GM12878 (cell line): ENCODE results near the gene SLA2. TPM values are rescaled to one million over a fixed set of nuclear protein-coding genes. Genes with fewer than 3 reads are reported as not detected.

Source experiments
- ATAC-seq: fragments of 200-7000 bp; cut with Tn5 transposase; 3 replicates; pipeline ENCODE4 v1.9.1; 2020; ENCODE audit warnings: mild to moderate bottlenecking, moderate library complexity
- BruUV-seq: library from RNA; stranded (reverse); fragments of 400-500 nt; replicated peaks from 2 replicates; lab custom pipeline; 2021; lab: Mats Ljungman, UMichigan
- CTCF ChIA-PET: fragments of 300-600 bp; sonication (Branson Sonifier 250); formaldehyde crosslinking; extraction: SDS; loops from one replicate; lab custom pipeline; 2021; ENCODE audit warnings: inconsistent platforms; lab: Yijun Ruan, JAX
- POLR2A ChIA-PET: fragments of 350-600 bp; formaldehyde crosslinking; extraction: SDS; loops from one replicate; lab custom pipeline; 2021; ENCODE audit warnings: inconsistent platforms; lab: Charles Lee
- RAD21 ChIA-PET: fragments of 300-600 bp; sonication (Branson Sonifier 250); formaldehyde crosslinking; loops from one replicate; lab custom pipeline; 2023; ENCODE audit warnings: antibody characterized with exemption; ENCODE audit not compliant: unreplicated experiment; lab: Charles Lee
- SMC1A ChIA-PET: fragments of 300-600 bp; sonication (Branson Sonifier 250); formaldehyde crosslinking; loops from one replicate; lab custom pipeline; 2023; ENCODE audit not compliant: unreplicated experiment, uncharacterized antibody; lab: Charles Lee
- DNase-seq: peaks from one replicate; pipeline ENCODE4 v3.0.0-alpha.2; 2011; ENCODE audit warnings: low read depth, low spot score
- FAIRE-seq: peaks from 3 replicates; lab custom pipeline; 2011; peaks lifted over from hg19 to GRCh38; lab: Jason Lieb, UNC
- H2AFZ ChIP-seq: 2 replicates; pipeline ENCODE4 v1.6.0; 2011; ENCODE audit warnings: low read depth, low read length, control low read depth; ENCODE audit not compliant: control insufficient read depth
- H3K27ac ChIP-seq: 2 replicates; pipeline ENCODE4 v1.5.1; 2011; ENCODE audit warnings: control low read depth; ENCODE audit not compliant: control insufficient read depth, insufficient read depth
- H3K27me3 ChIP-seq, 2 experiments: replicated peaks in 1 of 2; 2 replicates each; pipeline versions ENCODE4 v1.6.0 to v1.6.1; 2011; ENCODE audit warnings: low read length in 1 of 2; ENCODE audit not compliant: control insufficient read depth in 2 of 2, insufficient read depth in 2 of 2
- H3K36me3 ChIP-seq, 2 experiments: 2 replicates each; pipeline ENCODE4 v1.5.1; 2011; ENCODE audit warnings: low read length in 1 of 2; ENCODE audit not compliant: control insufficient read depth in 2 of 2, insufficient read depth in 2 of 2
- H3K4me1 ChIP-seq: 2 replicates; pipeline ENCODE4 v1.6.1; 2011; ENCODE audit warnings: mild to moderate bottlenecking, low read length, moderate library complexity, mixed read lengths; ENCODE audit not compliant: control insufficient read depth, insufficient read depth
- H3K4me2 ChIP-seq: 2 replicates; pipeline ENCODE4 v1.6.0; 2011; ENCODE audit warnings: control low read depth; ENCODE audit not compliant: control insufficient read depth, insufficient read depth
- H3K4me3 ChIP-seq: fragments of 200-600 bp; sonication (generic); 2 replicates; pipeline ENCODE4 v1.5.1; 2016
- H3K79me2 ChIP-seq: 2 replicates; pipeline ENCODE4 v1.6.0; 2011; ENCODE audit warnings: low read length; ENCODE audit not compliant: control insufficient read depth, insufficient read depth
- H3K9ac ChIP-seq: 2 replicates; pipeline ENCODE4 v1.8.0; 2011; ENCODE audit warnings: low read length, control low read depth, mixed read lengths; ENCODE audit not compliant: control insufficient read depth, insufficient read depth
- H3K9me3 ChIP-seq: replicated peaks from 3 replicates; pipeline ENCODE4 v1.5.1; 2011; ENCODE audit warnings: mild to moderate bottlenecking, low read length; ENCODE audit not compliant: control insufficient read depth, insufficient read depth
- H4K20me1 ChIP-seq: 2 replicates; pipeline ENCODE4 v1.6.0; 2011; ENCODE audit not compliant: control insufficient read depth, insufficient read depth
- CHD4 ChIP-seq: fragments of 200-600 bp; sonication (generic); IDR thresholded peaks from 2 replicates; pipeline ENCODE4 v1.6.1; 2016; ENCODE audit warnings: mild to moderate bottlenecking
- CTCF ChIP-seq, 3 experiments: IDR thresholded peaks in 2 of 3; conservative IDR thresholded peaks in 1 of 3; 2 replicates each; pipeline ENCODE4 v1.5.1; 2011; ENCODE audit warnings: low read depth in 3 of 3, low read length in 3 of 3, mild to moderate bottlenecking in 3 of 3, control low read depth in 2 of 3, moderate library complexity in 2 of 3, inconsistent platforms in 1 of 3, mixed read lengths in 1 of 3; ENCODE audit not compliant: control insufficient read depth in 2 of 3, insufficient read depth in 1 of 3; ENCODE audit errors: extremely low read depth in 1 of 3
- E4F1 ChIP-seq: fragments of 450-650 bp; IDR thresholded peaks from 2 replicates; pipeline ENCODE4 v1.6.1; 2018; ENCODE audit warnings: borderline replicate concordance, mild to moderate bottlenecking; ENCODE audit not compliant: partially characterized antibody
- GABPA ChIP-seq: IDR thresholded peaks from 2 replicates; pipeline ENCODE4 v1.6.1; 2014; ENCODE audit warnings: antibody characterized with exemption, low read depth, mild to moderate bottlenecking, inconsistent platforms
- JUND ChIP-seq: IDR thresholded peaks from 2 replicates; pipeline ENCODE4 v1.6.1; 2012; ENCODE audit warnings: low read depth, mild to moderate bottlenecking, low read length, improper control_type of control experiment, moderate library complexity
- MLLT1 ChIP-seq: fragments of 450-650 bp; IDR thresholded peaks from 2 replicates; pipeline ENCODE4 v1.6.1; 2016; ENCODE audit warnings: mild to moderate bottlenecking
- RAD21 ChIP-seq: IDR thresholded peaks from 2 replicates; pipeline ENCODE4 v1.6.1; 2011; ENCODE audit warnings: mild to moderate bottlenecking, low read depth, low read length, moderate library complexity; ENCODE audit not compliant: insufficient read depth
- RAD51 ChIP-seq: fragments of 450-650 bp; IDR thresholded peaks from 2 replicates; pipeline ENCODE4 v1.6.1; 2016; ENCODE audit warnings: moderate library complexity, mild to moderate bottlenecking, inconsistent platforms
- RUNX3 ChIP-seq: IDR thresholded peaks from 2 replicates; pipeline ENCODE4 v1.6.1; 2012; ENCODE audit warnings: low read length, inconsistent platforms
- SMARCA5 ChIP-seq: fragments of 450-650 bp; IDR thresholded peaks from 2 replicates; pipeline ENCODE4 v1.6.1; 2017; ENCODE audit warnings: mild to moderate bottlenecking
- TAF1 ChIP-seq: IDR thresholded peaks from 2 replicates; pipeline ENCODE4 v1.6.1; 2011; ENCODE audit warnings: mild to moderate bottlenecking, low read depth, low read length, borderline replicate concordance
- TARDBP ChIP-seq: IDR thresholded peaks from 2 replicates; pipeline ENCODE4 v1.6.1; 2016; ENCODE audit warnings: borderline replicate concordance
- TCF3 ChIP-seq: IDR thresholded peaks from 2 replicates; pipeline ENCODE4 v1.6.1; 2012; ENCODE audit warnings: low read depth, mild to moderate bottlenecking, low read length, borderline replicate concordance; ENCODE audit not compliant: insufficient read depth
- WRNIP1 ChIP-seq: IDR thresholded peaks from 2 replicates; pipeline ENCODE4 v1.6.1; 2011; ENCODE audit warnings: low read depth, low read length, improper control_type of control experiment, borderline replicate concordance
- WGBS: methylation state at CpG from one replicate; pipeline ENCODE4 v1.1.6; 2016; ENCODE audit warnings: low lambda C conversion rate; ENCODE audit not compliant: insufficient replicate concordance, insufficient coverage; ENCODE audit errors: missing lambda C conversion rate; 5-methylcytosine and 5-hydroxymethylcytosine counted together
- in situ Hi-C: fragments of 300-500 bp; cut with MboI; formaldehyde crosslinking; loops from 9 replicates; pipeline ENCODE4 v1.14.3; 2018; ENCODE audit warnings: mixed read lengths
- intact Hi-C: fragments of 100-400 bp; cut with micrococcal nuclease; formaldehyde crosslinking; loops from one replicate; pipeline ENCODE4 v1.14.2; 2022; ENCODE audit not compliant: unreplicated experiment
- polyA plus RNA-seq, 11 experiments: library from polyadenylated mRNA; depleted of rRNA in 4 of 11; unstranded in 6 of 11; stranded (reverse) in 5 of 11; fragments of >200 nt; fragmentation: Nextera tagmentation in 4 of 11; fragmentation: Illumina TruSeq in 1 of 11; extraction: Ambion mirVana in 4 of 11; extraction: Trizol in 1 of 11; gene quantifications; 1 replicate in 1 of 11; 2 replicates in 10 of 11; pipeline versions ENCODE4 v1.2.1 to v1.2.3, GENCODE V29; 2011 to 2016; ENCODE audit warnings: inconsistent platforms in 2 of 11, missing spikeins in 2 of 11, low read depth in 1 of 11
- total RNA-seq, 4 experiments: library from RNA; depleted of rRNA in 3 of 4; stranded (reverse); fragments of >200 nt in 3 of 4; fragmentation: Illumina TruSeq in 1 of 4; extraction: Trizol in 1 of 4; gene quantifications; 2 replicates each; pipeline versions ENCODE4 v1.2.1 to v1.2.3, GENCODE V29; 2013 to 2021
- TF ChIP-seq, protein P1 (sequence below): IDR thresholded peaks from 2 replicates; pipeline ENCODE4 v1.6.1; 2011; ENCODE audit warnings: low read depth, low read length, improper control_type of control experiment, borderline replicate concordance
- TF ChIP-seq, protein P2 (sequence below): fragments of 450-650 bp; IDR thresholded peaks from 2 replicates; pipeline ENCODE4 v1.6.1; 2014; ENCODE audit warnings: mild to moderate bottlenecking

Gene SLA2
- total and polyA plus RNA-seq, 10 of the 15 experiments (the other 5 are each of a cell fraction or from before 2014, with no cell fraction given), result 0.29 to 3.3 (median 1.4) TPM

- ChIA-PET POLR2A (no interaction called here), SMC1A (interaction anchor here (1.7 kb wide), 1 partner anchor 263 kb away, joined by 3 read pairs; no protein-coding TSS in a partner anchor), CTCF (interaction anchor here (0.7 to 1.7 kb wide), 3 partner anchors 10 to 85 kb away, joined by 3 to 5 read pairs (median 3); no protein-coding TSS in a partner anchor), RAD21 (no interaction called here)
- Histone ChIP-seq H3K79me2 (no peaks in the 10 kb centered on the region), H3K4me2 (no peak overlapping the region), H4K20me1 (no peaks in the 10 kb centered on the region), H3K9me3 (no peaks in the 10 kb centered on the region), H3K36me3 (no peaks in the 10 kb centered on the region), H2AFZ (no peak overlapping the region), H3K4me3 (no peak overlapping the region), H3K4me1 (no peaks in the 10 kb centered on the region), H3K27me3 (no peaks in the 10 kb centered on the region), H3K9ac (no peak overlapping the region), H3K27ac (no peak overlapping the region)
- FAIRE-seq (no peak), ATAC-seq (no peak), DNase-seq (no peak)
- in situ Hi-C loops (no loop called here), intact Hi-C loops (no loop called here)
- TF ChIP-seq MLLT1, result no peak
- no peak for TF ChIP-seq CHD4
- TF ChIP-seq E4F1, result no peak
- TF ChIP-seq TCF3, result no peak
- TF ChIP-seq WRNIP1, result no peak
- TF ChIP-seq JUND, result no peak
- TF ChIP-seq TARDBP, result no peak
- no peak for TF ChIP-seq TAF1
- TF ChIP-seq, protein P1, sequence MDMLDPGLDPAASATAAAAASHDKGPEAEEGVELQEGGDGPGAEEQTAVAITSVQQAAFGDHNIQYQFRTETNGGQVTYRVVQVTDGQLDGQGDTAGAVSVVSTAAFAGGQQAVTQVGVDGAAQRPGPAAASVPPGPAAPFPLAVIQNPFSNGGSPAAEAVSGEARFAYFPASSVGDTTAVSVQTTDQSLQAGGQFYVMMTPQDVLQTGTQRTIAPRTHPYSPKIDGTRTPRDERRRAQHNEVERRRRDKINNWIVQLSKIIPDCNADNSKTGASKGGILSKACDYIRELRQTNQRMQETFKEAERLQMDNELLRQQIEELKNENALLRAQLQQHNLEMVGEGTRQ, result no peak
- no peak for TF ChIP-seq RAD21
- TF ChIP-seq SMARCA5, result no peak
- no peak for TF ChIP-seq RAD51
- TF ChIP-seq RUNX3, result no peak
- TF ChIP-seq CTCF (IDR thresholded peaks at IDR 0.05 in 2 of 3, conservative IDR thresholded peaks at IDR 0.05 in 1 of 3; ENCODE audit: control insufficient read depth in 2 of 3, extremely low read depth in 1 of 3, insufficient read depth in 1 of 3, low read depth in 3 of 3, low read length in 3 of 3), result no peak
- no peak for TF ChIP-seq GABPA
- TF ChIP-seq, protein P2, sequence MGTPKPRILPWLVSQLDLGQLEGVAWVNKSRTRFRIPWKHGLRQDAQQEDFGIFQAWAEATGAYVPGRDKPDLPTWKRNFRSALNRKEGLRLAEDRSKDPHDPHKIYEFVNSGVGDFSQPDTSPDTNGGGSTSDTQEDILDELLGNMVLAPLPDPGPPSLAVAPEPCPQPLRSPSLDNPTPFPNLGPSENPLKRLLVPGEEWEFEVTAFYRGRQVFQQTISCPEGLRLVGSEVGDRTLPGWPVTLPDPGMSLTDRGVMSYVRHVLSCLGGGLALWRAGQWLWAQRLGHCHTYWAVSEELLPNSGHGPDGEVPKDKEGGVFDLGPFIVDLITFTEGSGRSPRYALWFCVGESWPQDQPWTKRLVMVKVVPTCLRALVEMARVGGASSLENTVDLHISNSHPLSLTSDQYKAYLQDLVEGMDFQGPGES, result no peak
- 87% methylated on average over 2 of the region's 2 CpGs for WGBS
- no TSS peak for BruUV-seq
Observed at GRCh38 chr20:36623444-36623843, 22.6 kb downstream of the SLA2 start.
